ENCODE measurements around the gene AP2A1.

GRCh38 chr19:49799271-49799797, 32.5 kb downstream of the AP2A1 start:
- no peak for TF ChIP-seq EZH2 (IDR thresholded peaks at IDR 0.05)
- no peak for TF ChIP-seq POLR2AphosphoS5 (IDR thresholded peaks at IDR 0.05; ENCODE audit: borderline replicate concordance, low read depth, low read length)
- no peak for TF ChIP-seq FOXP2 (optimal IDR thresholded peaks at IDR 0.05; ENCODE audit: control extremely low read depth, extremely low read length, insufficient read depth)
